H9 (cell line): ENCODE data around the gene SGTB. TPM values are rescaled to one million over a fixed set of nuclear protein-coding genes. Genes with fewer than 3 reads are reported as not detected.
A peak's percentile ranks its signal among the peaks of the same experiment; 100 is the strongest.

Experiments used
- DNase-seq: peaks from one replicate; pipeline ENCODE4 v3.0.0-alpha.2; 2017
- H2AFZ ChIP-seq: one replicate; pipeline ENCODE4 v1.6.1; 2013; ENCODE audit warnings: mild to moderate bottlenecking, low read length, control low read depth, moderate library complexity
- H2AK5ac ChIP-seq: 2 replicates; pipeline ENCODE4 v1.6.1; 2013; ENCODE audit warnings: low read length, control low read depth, mixed read lengths; ENCODE audit not compliant: insufficient read length
- H2BK120ac ChIP-seq: one replicate; pipeline ENCODE4 v1.6.1; 2013; ENCODE audit warnings: low read depth, mild to moderate bottlenecking, low read length, control low read depth, inconsistent platforms; ENCODE audit not compliant: poor library complexity, severe bottlenecking
- H2BK12ac ChIP-seq: 2 replicates; pipeline ENCODE4 v1.6.1; 2013; ENCODE audit warnings: low read length, control low read depth, mixed read lengths, low read depth; ENCODE audit not compliant: insufficient read length
- H2BK15ac ChIP-seq: 2 replicates; pipeline ENCODE4 v1.6.1; 2013; ENCODE audit warnings: low read depth, low read length, control low read depth
- H2BK20ac ChIP-seq: one replicate; pipeline ENCODE4 v1.6.1; 2013; ENCODE audit warnings: low read depth, mild to moderate bottlenecking, low read length, control low read depth, inconsistent platforms; ENCODE audit not compliant: poor library complexity, severe bottlenecking
- H2BK5ac ChIP-seq: 2 replicates; pipeline ENCODE4 v1.6.1; 2013; ENCODE audit warnings: low read length, control low read depth, mixed read lengths; ENCODE audit not compliant: insufficient read length
- H3K14ac ChIP-seq: 2 replicates; pipeline ENCODE4 v1.6.1; 2013; ENCODE audit warnings: low read length, control low read depth; ENCODE audit not compliant: insufficient read depth
- H3K18ac ChIP-seq: 2 replicates; pipeline ENCODE4 v1.6.1; 2013; ENCODE audit warnings: low read depth, mild to moderate bottlenecking, mixed read lengths, low read length, control low read depth; ENCODE audit not compliant: insufficient read length
- H3K23ac ChIP-seq: 2 replicates; pipeline ENCODE4 v1.6.1; 2013; ENCODE audit warnings: low read length, control low read depth, mixed read lengths, low read depth; ENCODE audit not compliant: insufficient read length
- H3K23me2 ChIP-seq: 2 replicates; pipeline ENCODE4 v1.6.1; 2013; ENCODE audit warnings: low read depth, mild to moderate bottlenecking, mixed read lengths, low read length, control low read depth; ENCODE audit not compliant: insufficient read length, poor library complexity, severe bottlenecking
- H3K27ac ChIP-seq: 2 replicates; pipeline ENCODE4 v1.5.1; 2013; ENCODE audit warnings: low read length, control low read depth, mixed read lengths, low read depth; ENCODE audit not compliant: insufficient read length
- H3K27me3 ChIP-seq: 2 replicates; pipeline ENCODE4 v1.6.1; 2013; ENCODE audit warnings: low read length, control low read depth, inconsistent platforms; ENCODE audit not compliant: insufficient read depth
- H3K4ac ChIP-seq: 2 replicates; pipeline ENCODE4 v1.6.1; 2013; ENCODE audit warnings: low read depth, mild to moderate bottlenecking, control low read depth, inconsistent platforms, low read length, moderate library complexity
- H3K4me1 ChIP-seq: 2 replicates; pipeline ENCODE4 v1.6.1; 2013; ENCODE audit warnings: low read length, control low read depth, inconsistent platforms; ENCODE audit not compliant: insufficient read depth
- H3K4me2 ChIP-seq: 2 replicates; pipeline ENCODE4 v1.6.1; 2013; ENCODE audit warnings: low read length, control low read depth, mixed read lengths; ENCODE audit not compliant: insufficient read length, insufficient read depth
- H3K56ac ChIP-seq: 2 replicates; pipeline ENCODE4 v1.6.1; 2013; ENCODE audit warnings: low read depth, mild to moderate bottlenecking, mixed read lengths, low read length, control low read depth; ENCODE audit not compliant: insufficient read length
- H3K79me1 ChIP-seq: 2 replicates; pipeline ENCODE4 v1.6.1; 2013; ENCODE audit warnings: low read depth, mild to moderate bottlenecking, moderate library complexity, low read length, control low read depth, inconsistent platforms; ENCODE audit not compliant: insufficient read depth, poor library complexity, severe bottlenecking
- H3K79me2 ChIP-seq: 2 replicates; pipeline ENCODE4 v1.6.1; 2013; ENCODE audit warnings: low read length, control low read depth, inconsistent platforms; ENCODE audit not compliant: insufficient read depth
- H3K9ac ChIP-seq: 2 replicates; pipeline ENCODE4 v1.6.1; 2013; ENCODE audit warnings: low read length, control low read depth, mixed read lengths; ENCODE audit not compliant: insufficient read length; ENCODE audit errors: extremely low read depth
- H3K9me3 ChIP-seq: one replicate; pipeline ENCODE4 v1.6.1; 2013; ENCODE audit warnings: low read depth, low read length, inconsistent platforms; ENCODE audit not compliant: control insufficient read depth
- H3T11ph ChIP-seq: one replicate; pipeline ENCODE4 v1.6.1; 2013; ENCODE audit warnings: mild to moderate bottlenecking, low read length, control low read depth, inconsistent platforms
- H4K20me1 ChIP-seq: one replicate; pipeline ENCODE4 v1.6.1; 2013; ENCODE audit not compliant: control insufficient read depth, insufficient read length, insufficient read depth
- H4K5ac ChIP-seq: 2 replicates; pipeline ENCODE4 v1.6.1; 2013; ENCODE audit warnings: low read depth, mild to moderate bottlenecking, mixed read lengths, low read length, control low read depth; ENCODE audit not compliant: insufficient read length
- H4K8ac ChIP-seq: replicated peaks from 2 replicates; pipeline ENCODE4 v1.6.1; 2013; ENCODE audit warnings: low read length, control low read depth, mixed read lengths, low read depth; ENCODE audit not compliant: insufficient read length
- H4K91ac ChIP-seq: 2 replicates; pipeline ENCODE4 v1.6.1; 2013; ENCODE audit warnings: low read depth, mild to moderate bottlenecking, moderate library complexity, mixed read lengths, low read length, control low read depth; ENCODE audit not compliant: insufficient read length
- H3K27ac Mint-ChIP-seq, 3 experiments: 2 replicates in 2 of 3; 3 replicates in 1 of 3; pipeline ENCODE4 v1.8.0; 2020 to 2021; ENCODE audit warnings: mixed read lengths in 3 of 3, mild to moderate bottlenecking in 1 of 3, moderate library complexity in 1 of 3
- H3K27me3 Mint-ChIP-seq: 2 replicates; pipeline ENCODE4 v1.8.0; 2021; ENCODE audit warnings: low read depth, mild to moderate bottlenecking, moderate library complexity, mixed read lengths
- H3K36me3 Mint-ChIP-seq, 3 experiments: 2 replicates in 2 of 3; 3 replicates in 1 of 3; pipeline ENCODE4 v1.8.0; 2020 to 2021; ENCODE audit warnings: low read depth in 3 of 3, mixed read lengths in 3 of 3; ENCODE audit not compliant: insufficient read depth in 1 of 3
- H3K4me1 Mint-ChIP-seq, 2 experiments: 2 replicates each; pipeline ENCODE4 v1.8.0; 2020; ENCODE audit warnings: mixed read lengths in 2 of 2
- H3K4me3 Mint-ChIP-seq, 2 experiments: 2 replicates in 1 of 2; 3 replicates in 1 of 2; pipeline ENCODE4 v1.8.0; 2020 to 2021; ENCODE audit warnings: mild to moderate bottlenecking in 2 of 2, mixed read lengths in 2 of 2, moderate library complexity in 1 of 2
- H3K9me3 Mint-ChIP-seq, 2 experiments: 2 replicates in 1 of 2; 3 replicates in 1 of 2; pipeline ENCODE4 v1.8.0; 2020; ENCODE audit warnings: mild to moderate bottlenecking in 2 of 2, mixed read lengths in 2 of 2, moderate library complexity in 1 of 2
- WGBS: extraction: QIAGEN DNeasy Blood & Tissue Kit; methylation state at CpG from one replicate; pipeline ENCODE4 v1.1.7; 2013; ENCODE audit warnings: missing lambda C conversion rate, low lambda C conversion rate, mixed read lengths; ENCODE audit not compliant: insufficient read length; ENCODE audit errors: extremely low coverage; 5-methylcytosine and 5-hydroxymethylcytosine counted together
- total RNA-seq: library from RNA; stranded (reverse); gene quantifications from 2 replicates; pipeline ENCODE4 v1.2.1, GENCODE V29; 2021
- TF ChIP-seq, protein P1 (sequence below): fragments of 200-600 bp; sonication (generic); conservative IDR thresholded peaks from 3 replicates; pipeline ENCODE4 v1.8.0; 2021; ENCODE audit warnings: antibody characterized with exemption, mild to moderate bottlenecking

SGTB gene
- total RNA-seq, 1 experiment from 2014 or later = 18.7 TPM

DNA sequence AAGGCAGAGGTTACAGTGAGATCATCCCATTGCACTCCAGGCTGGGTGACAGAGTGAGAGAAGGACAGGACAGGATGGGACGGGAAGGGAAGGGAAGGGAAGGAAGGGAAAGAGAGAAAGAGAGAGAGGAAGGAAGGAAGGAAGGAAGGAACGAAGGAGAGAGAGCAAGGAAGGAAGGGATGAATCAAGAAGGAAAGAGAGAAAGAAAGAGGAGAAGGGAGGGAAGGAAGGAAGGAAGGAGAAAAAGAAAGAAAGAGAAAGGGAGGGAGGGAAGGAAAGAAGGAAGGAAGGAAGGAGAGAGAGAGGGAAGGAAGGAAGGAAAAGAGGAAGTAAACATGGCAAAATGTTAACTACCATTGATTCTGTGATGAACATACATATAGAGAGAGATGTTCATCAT, 28.8 kb downstream of the SGTB start:
- H3K14ac ChIP-seq = no peak overlapping the region
- no peaks in the 10 kb centered on the region for H3K79me2 ChIP-seq
- Mint-ChIP-seq H3K36me3 (peaks cover 2 to 13% (median 11%) of the 10 kb centered on the region in 3 experiments; a peak in 5 of 7 replicates), H3K27me3 (no peaks in the 10 kb centered on the region), H3K9me3 (no peaks in the 10 kb centered on the region), H3K4me3 (no peak overlapping the region), H3K4me1 (no peaks in the 10 kb centered on the region), H3K27ac (peak overlapping the region in 1 of 3 experiments; percentile 11; a peak in 1 of 7 replicates)
- H3K27ac ChIP-seq = no peak overlapping the region
- no peak overlapping the region for H3K9ac ChIP-seq
- H2BK12ac ChIP-seq = no peak overlapping the region
- no peak overlapping the region for H2BK5ac ChIP-seq
- DNase-seq = no peak
- H4K91ac ChIP-seq = no peak overlapping the region
- no peaks in the 10 kb centered on the region; the same call in 1 of the 2 replicates for H3K4me1 ChIP-seq
- H4K8ac ChIP-seq = no peak overlapping the region
- H3K23me2 ChIP-seq = no peaks in the 10 kb centered on the region
- H3K4me2 ChIP-seq = no peak overlapping the region
- no peak overlapping the region for H3K4ac ChIP-seq
- H3K27me3 ChIP-seq = no peaks in the 10 kb centered on the region
- H3K23ac ChIP-seq = no peak overlapping the region
- no peak overlapping the region for H2AFZ ChIP-seq
- no peak overlapping the region for H3K18ac ChIP-seq
- TF ChIP-seq, protein P1, sequence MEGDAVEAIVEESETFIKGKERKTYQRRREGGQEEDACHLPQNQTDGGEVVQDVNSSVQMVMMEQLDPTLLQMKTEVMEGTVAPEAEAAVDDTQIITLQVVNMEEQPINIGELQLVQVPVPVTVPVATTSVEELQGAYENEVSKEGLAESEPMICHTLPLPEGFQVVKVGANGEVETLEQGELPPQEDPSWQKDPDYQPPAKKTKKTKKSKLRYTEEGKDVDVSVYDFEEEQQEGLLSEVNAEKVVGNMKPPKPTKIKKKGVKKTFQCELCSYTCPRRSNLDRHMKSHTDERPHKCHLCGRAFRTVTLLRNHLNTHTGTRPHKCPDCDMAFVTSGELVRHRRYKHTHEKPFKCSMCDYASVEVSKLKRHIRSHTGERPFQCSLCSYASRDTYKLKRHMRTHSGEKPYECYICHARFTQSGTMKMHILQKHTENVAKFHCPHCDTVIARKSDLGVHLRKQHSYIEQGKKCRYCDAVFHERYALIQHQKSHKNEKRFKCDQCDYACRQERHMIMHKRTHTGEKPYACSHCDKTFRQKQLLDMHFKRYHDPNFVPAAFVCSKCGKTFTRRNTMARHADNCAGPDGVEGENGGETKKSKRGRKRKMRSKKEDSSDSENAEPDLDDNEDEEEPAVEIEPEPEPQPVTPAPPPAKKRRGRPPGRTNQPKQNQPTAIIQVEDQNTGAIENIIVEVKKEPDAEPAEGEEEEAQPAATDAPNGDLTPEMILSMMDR = no peak
- H2BK20ac ChIP-seq = no peak overlapping the region
- H3T11ph ChIP-seq = no peak overlapping the region
- H4K5ac ChIP-seq = no peak overlapping the region
- H3K79me1 ChIP-seq = no peaks in the 10 kb centered on the region
- H3K56ac ChIP-seq = no peak overlapping the region
- H2BK120ac ChIP-seq = no peak overlapping the region
- H3K9me3 ChIP-seq = no peaks in the 10 kb centered on the region
- H2AK5ac ChIP-seq = no peak overlapping the region
- H2BK15ac ChIP-seq = no peak overlapping the region
- no peaks in the 10 kb centered on the region for H4K20me1 ChIP-seq
- 17% methylated on average over 1 of the region's 2 CpGs for WGBS
